Tibial nerve (tissue), 4 donors: ENCODE results near the gene LRCOL1. TPM values are rescaled to one million over a fixed set of nuclear protein-coding genes. Genes with fewer than 3 reads are reported as not detected.
A peak's percentile ranks its signal among the peaks of the same experiment; 100 is the strongest.

Experiments
- DNase-seq, 2 donors: peaks; one replicate each; pipeline ENCODE4 v3.0.0-alpha.2; 2019; ENCODE audit warnings: low spot score in 2 of 2
- H3K27ac ChIP-seq, 4 donors: fragments of 200-600 bp; sonication (generic) in 3 of 4; one replicate each; pipeline ENCODE4 v1.5.1; 2017 to 2019; ENCODE audit warnings: mild to moderate bottlenecking in 1 of 4
- H3K27me3 ChIP-seq, 2 donors: fragments of 200-600 bp; sonication (generic) in 1 of 2; one replicate each; pipeline versions ENCODE4 v1.5.1 to v1.6.0; 2017 to 2019
- H3K36me3 ChIP-seq, 3 donors: fragments of 200-600 bp; sonication (generic); one replicate each; pipeline ENCODE4 v1.5.1; 2018 to 2019
- H3K4me1 ChIP-seq, 4 donors: fragments of 200-600 bp; sonication (generic) in 3 of 4; one replicate each; pipeline ENCODE4 v1.5.1; 2017 to 2019
- H3K4me3 ChIP-seq, 4 donors: fragments of 200-600 bp; sonication (generic) in 3 of 4; one replicate each; pipeline ENCODE4 v1.5.1; 2017 to 2019; ENCODE audit warnings: mild to moderate bottlenecking in 1 of 4, moderate library complexity in 1 of 4
- H3K9me3 ChIP-seq, 4 donors: fragments of 200-600 bp; sonication (generic) in 3 of 4; one replicate each; pipeline ENCODE4 v1.5.1; 2017 to 2019
- CTCF ChIP-seq, 5 experiments: fragments of 200-600 bp in 3 of 5; fragments of 450-650 bp in 2 of 5; sonication (generic) in 3 of 5; IDR thresholded peaks; one replicate each; pipeline ENCODE4 v1.5.1; 2016 to 2019; ENCODE audit warnings: antibody characterized with exemption in 5 of 5, mild to moderate bottlenecking in 3 of 5, moderate library complexity in 2 of 5
- EP300 ChIP-seq, 2 donors: sonication (generic); formaldehyde crosslinking; IDR thresholded peaks; one replicate each; pipeline ENCODE4 v1.6.1; 2017; ENCODE audit warnings: antibody characterized with exemption in 2 of 2, mild to moderate bottlenecking in 1 of 2
- POLR2A ChIP-seq, 2 donors: fragments of 450-650 bp; IDR thresholded peaks; one replicate each; pipeline ENCODE4 v1.6.1; 2017; ENCODE audit warnings: antibody characterized with exemption in 2 of 2, mild to moderate bottlenecking in 2 of 2, moderate library complexity in 2 of 2
- WGBS, 2 donors: methylation state at CpG; one replicate each; pipeline ENCODE4 v1.1.5; 2018; 5-methylcytosine and 5-hydroxymethylcytosine counted together
- total RNA-seq, 4 donors: library from RNA; depleted of rRNA; stranded (reverse); fragments of >200 nt; gene quantifications; one replicate each; pipeline ENCODE4 v1.1.0, GENCODE V29; 2016

LRCOL1 gene
- total RNA-seq, 4 donors from 2014 or later, result not detected

- Histone ChIP-seq H3K9me3 (no peaks in the 10 kb centered on the region), H3K27ac (no peak overlapping the region), H3K27me3 (peaks cover 0 to 8% of the 10 kb centered on the region in 2 donors), H3K4me1 (peaks cover 0 to 30% (median 15%) of the 10 kb centered on the region in 4 donors), H3K36me3 (peaks cover 0 to 27% (median 0%) of the 10 kb centered on the region in 3 donors), H3K4me3 (peak overlapping the region; percentile 33 to 68 (median 44))
- no peak for TF ChIP-seq POLR2A (IDR thresholded peaks at IDR 0.05)
- no peak for TF ChIP-seq CTCF (IDR thresholded peaks at IDR 0.05)
- TF ChIP-seq EP300 (IDR thresholded peaks at IDR 0.05), result no peak
- 66 to 69% methylated on average over 44 to 45 of the region's 45 CpGs for WGBS, 2 donors
- no peak for DNase-seq
These were observed 51.3 kb downstream of the LRCOL1 start for GRCh38 chr12:132558861-132559623.

GRCh38 chr12:132558042-132558856, 52.1 kb downstream of the LRCOL1 start:
- H3K4me3 ChIP-seq, result no peak overlapping the region
- peaks cover 0 to 30% (median 15%) of the 10 kb centered on the region in 4 donors for H3K4me1 ChIP-seq
- H3K9me3 ChIP-seq, result no peaks in the 10 kb centered on the region
- TF ChIP-seq EP300 (IDR thresholded peaks at IDR 0.05) (no peak), POLR2A (IDR thresholded peaks at IDR 0.05) (no peak), CTCF (IDR thresholded peaks at IDR 0.05) (no peak)
- no peak for DNase-seq
- H3K36me3 ChIP-seq, result peaks cover 0 to 34% (median 0%) of the 10 kb centered on the region in 3 donors
- WGBS, 2 donors, result 78 to 80% methylated on average over 33 of the region's 35 CpGs
- peaks cover 0 to 8% of the 10 kb centered on the region in 2 donors for H3K27me3 ChIP-seq
- H3K27ac ChIP-seq, result no peak overlapping the region

GRCh38 chr12:132557291-132558015, 52.9 kb downstream of the LRCOL1 start:
- Histone ChIP-seq H3K27ac (no peak overlapping the region), H3K36me3 (peaks cover 0 to 42% (median 0%) of the 10 kb centered on the region in 3 donors), H3K9me3 (no peaks in the 10 kb centered on the region), H3K4me3 (no peak overlapping the region), H3K27me3 (peaks cover 0 to 8% of the 10 kb centered on the region in 2 donors), H3K4me1 (peaks cover 0 to 30% (median 15%) of the 10 kb centered on the region in 4 donors)
- TF ChIP-seq EP300 (IDR thresholded peaks at IDR 0.05) (no peak), POLR2A (IDR thresholded peaks at IDR 0.05) (no peak), CTCF (IDR thresholded peaks at IDR 0.05) (no peak)
- DNase-seq, result no peak
- 87% methylated on average over 18 to 19 of the region's 19 CpGs for WGBS, 2 donors

GRCh38 chr12:132556801-132557200, 53.6 kb downstream of the LRCOL1 start:
- peaks cover 0 to 8% of the 10 kb centered on the region in 2 donors for H3K27me3 ChIP-seq
- 86 to 98% methylated on average over 4 to 17 of the region's 17 CpGs for WGBS, 2 donors
- no peak overlapping the region for H3K4me3 ChIP-seq
- H3K27ac ChIP-seq, result no peak overlapping the region
- peaks cover 0 to 49% (median 0%) of the 10 kb centered on the region in 3 donors for H3K36me3 ChIP-seq
- no peak for DNase-seq
- TF ChIP-seq CTCF (IDR thresholded peaks at IDR 0.05) (no peak), EP300 (IDR thresholded peaks at IDR 0.05) (no peak), POLR2A (IDR thresholded peaks at IDR 0.05) (no peak)
- H3K9me3 ChIP-seq, result no peaks in the 10 kb centered on the region
- H3K4me1 ChIP-seq, result peaks cover 0 to 30% (median 15%) of the 10 kb centered on the region in 4 donors
